ENCODE results near the gene PSMA5. TPM values are rescaled to one million over a fixed set of nuclear protein-coding genes. Genes with fewer than 3 reads are reported as not detected.

Gene PSMA5
- total RNA-seq, 4 donors from 2014 or later = 15.1 to 46.0 (median 30.3) TPM

GRCh38 chr1:109467301-109467777 lies 41.1 kb upstream of the PSMA5 start:
- TF ChIP-seq, protein P1, sequence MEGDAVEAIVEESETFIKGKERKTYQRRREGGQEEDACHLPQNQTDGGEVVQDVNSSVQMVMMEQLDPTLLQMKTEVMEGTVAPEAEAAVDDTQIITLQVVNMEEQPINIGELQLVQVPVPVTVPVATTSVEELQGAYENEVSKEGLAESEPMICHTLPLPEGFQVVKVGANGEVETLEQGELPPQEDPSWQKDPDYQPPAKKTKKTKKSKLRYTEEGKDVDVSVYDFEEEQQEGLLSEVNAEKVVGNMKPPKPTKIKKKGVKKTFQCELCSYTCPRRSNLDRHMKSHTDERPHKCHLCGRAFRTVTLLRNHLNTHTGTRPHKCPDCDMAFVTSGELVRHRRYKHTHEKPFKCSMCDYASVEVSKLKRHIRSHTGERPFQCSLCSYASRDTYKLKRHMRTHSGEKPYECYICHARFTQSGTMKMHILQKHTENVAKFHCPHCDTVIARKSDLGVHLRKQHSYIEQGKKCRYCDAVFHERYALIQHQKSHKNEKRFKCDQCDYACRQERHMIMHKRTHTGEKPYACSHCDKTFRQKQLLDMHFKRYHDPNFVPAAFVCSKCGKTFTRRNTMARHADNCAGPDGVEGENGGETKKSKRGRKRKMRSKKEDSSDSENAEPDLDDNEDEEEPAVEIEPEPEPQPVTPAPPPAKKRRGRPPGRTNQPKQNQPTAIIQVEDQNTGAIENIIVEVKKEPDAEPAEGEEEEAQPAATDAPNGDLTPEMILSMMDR (IDR thresholded peaks at IDR 0.05; ENCODE audit: low read depth) = no peak

- TF ChIP-seq, protein P1 (IDR thresholded peaks at IDR 0.05; ENCODE audit: low read depth) = no peak
Measured at GRCh38 chr1:109466452-109467300, 40.4 kb upstream of the PSMA5 start, which contains the start of gene SYPL2. TSS of gene SYPL2 (plus strand) at chr1:109466546. CDS start at chr1:109466844, 298 bp downstream.

- TF ChIP-seq, protein P1 (IDR thresholded peaks at IDR 0.05; ENCODE audit: low read depth) = no peak
Measured at GRCh38 chr1:109466125-109466451, 39.8 kb upstream of the PSMA5 start.

GRCh38 chr1:109457819-109458218 lies 31.6 kb upstream of the PSMA5 start:
- TF ChIP-seq, protein P1 (IDR thresholded peaks at IDR 0.05; ENCODE audit: low read depth) = no peak

- TF ChIP-seq, protein P1 (IDR thresholded peaks at IDR 0.05; ENCODE audit: low read depth) = no peak
Measured at GRCh38 chr1:109454497-109455133, 28.4 kb upstream of the PSMA5 start.

DNA sequence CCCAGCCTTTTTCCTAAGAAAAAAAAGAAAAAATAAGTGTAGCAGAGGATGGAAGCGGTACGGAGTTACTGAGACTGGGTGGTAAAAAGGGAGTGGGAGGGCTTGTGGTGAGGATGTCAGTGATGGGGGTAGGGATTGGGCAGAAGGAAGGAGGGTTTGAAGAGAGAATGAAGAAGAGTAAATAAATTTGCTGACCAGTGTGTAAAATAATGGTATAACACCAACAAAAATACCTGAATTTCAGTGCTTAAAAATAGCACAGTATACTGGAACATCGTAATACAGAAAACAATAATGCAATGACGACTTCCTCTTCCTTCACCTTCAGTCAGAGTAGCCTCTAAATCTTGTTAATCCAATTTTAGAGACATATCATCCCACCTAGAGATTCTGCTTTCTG lies 21.3 kb upstream of the PSMA5 start:
- TF ChIP-seq, protein P1 (IDR thresholded peaks at IDR 0.05; ENCODE audit: low read depth) = no peak

DNA sequence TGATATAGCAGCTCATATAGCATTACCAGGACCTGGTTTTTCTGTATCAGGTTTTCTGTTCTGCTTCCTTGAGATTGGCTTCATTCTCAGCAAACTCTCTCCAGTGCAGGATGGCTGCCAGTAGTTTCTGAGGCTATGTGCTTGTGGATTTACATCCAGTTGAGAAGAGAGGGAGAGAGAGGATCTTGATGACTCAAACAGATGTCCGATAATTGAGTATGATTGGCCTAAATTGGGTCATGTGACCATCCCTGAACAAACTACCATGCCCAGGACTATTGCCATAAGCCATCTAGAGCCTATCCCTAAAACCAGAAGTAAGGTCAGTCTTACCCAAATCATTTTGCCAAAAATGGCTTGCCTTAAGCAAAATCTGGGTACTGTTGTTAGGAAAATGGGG lies 18.1 kb upstream of the PSMA5 start:
- TF ChIP-seq, protein P1 (IDR thresholded peaks at IDR 0.05; ENCODE audit: low read depth) = no peak

Data from subcutaneous adipose tissue (tissue), 4 donors.